IMR-90 (cell line): ENCODE data around the gene HNRNPH2. TPM values are rescaled to one million over a fixed set of nuclear protein-coding genes. Genes with fewer than 3 reads are reported as not detected.

Source experiments
- ATAC-seq: fragments of 200-7000 bp; cut with Tn5 transposase; 2 replicates; pipeline ENCODE4 v1.9.1; 2020; ENCODE audit warnings: low read depth, mild to moderate bottlenecking, moderate library complexity
- BruUV-seq: library from RNA; stranded (reverse); fragments of 400-500 nt; replicated peaks from 2 replicates; lab custom pipeline; 2021; lab: Mats Ljungman, UMichigan
- CTCF ChIA-PET: fragments of 300-600 bp; formaldehyde crosslinking; extraction: SDS; loops from one replicate; lab custom pipeline; 2021; ENCODE audit warnings: antibody characterized with exemption; lab: Yijun Ruan, JAX
- POLR2A ChIA-PET: fragments of 300-600 bp; sonication (Branson Sonifier 250); formaldehyde crosslinking; loops from one replicate; lab custom pipeline; 2022; ENCODE audit warnings: antibody characterized with exemption; ENCODE audit not compliant: unreplicated experiment; lab: Charles Lee
- DNase-seq: peaks from one replicate; pipeline ENCODE4 v3.0.0; 2013
- H2AFZ ChIP-seq: replicated peaks from 2 replicates; pipeline ENCODE3; 2013; ENCODE audit warnings: low read length, mild to moderate bottlenecking; ENCODE audit not compliant: poor library complexity
- H2AK5ac ChIP-seq: 2 replicates; pipeline ENCODE4 v1.6.1; 2013; ENCODE audit warnings: low read depth, low read length, inconsistent platforms
- H2AK9ac ChIP-seq: replicated peaks from 2 replicates; pipeline ENCODE3; 2013; ENCODE audit warnings: mild to moderate bottlenecking, low read depth, low read length, moderate library complexity; ENCODE audit not compliant: poor library complexity
- H2BK120ac ChIP-seq: 2 replicates; pipeline ENCODE4 v1.6.1; 2013; ENCODE audit warnings: low read depth, low read length, inconsistent platforms
- H2BK15ac ChIP-seq: 3 replicates; pipeline ENCODE4 v1.6.1; 2013; ENCODE audit warnings: low read depth, low read length, inconsistent platforms
- H2BK20ac ChIP-seq: 2 replicates; pipeline ENCODE4 v1.6.1; 2013; ENCODE audit warnings: low read depth, mild to moderate bottlenecking, inconsistent platforms, low read length, moderate library complexity
- H2BK5ac ChIP-seq: 2 replicates; pipeline ENCODE4 v1.6.1; 2013; ENCODE audit warnings: mild to moderate bottlenecking, low read depth, low read length, inconsistent platforms; ENCODE audit not compliant: poor library complexity, severe bottlenecking
- H3K14ac ChIP-seq: replicated peaks from 2 replicates; pipeline ENCODE4 v1.6.1; 2013; ENCODE audit warnings: low read depth, low read length, inconsistent platforms
- H3K18ac ChIP-seq: 2 replicates; pipeline ENCODE4 v1.6.1; 2013; ENCODE audit warnings: low read depth, low read length, control low read depth
- H3K23ac ChIP-seq: 2 replicates; pipeline ENCODE4 v1.6.1; 2013; ENCODE audit warnings: low read depth, low read length, inconsistent platforms
- H3K27ac ChIP-seq: 2 replicates; pipeline ENCODE4 v1.5.1; 2013; ENCODE audit warnings: mild to moderate bottlenecking, control low read depth, low read length; ENCODE audit not compliant: insufficient read depth
- H3K27me3 ChIP-seq: 2 replicates; pipeline ENCODE4 v1.6.1; 2013; ENCODE audit warnings: low read length; ENCODE audit not compliant: control insufficient read depth, insufficient read depth
- H3K36me3 ChIP-seq: 2 replicates; pipeline ENCODE4 v1.6.1; 2013; ENCODE audit warnings: low read length, mixed read lengths; ENCODE audit not compliant: control insufficient read depth, insufficient read depth
- H3K4ac ChIP-seq: 2 replicates; pipeline ENCODE4 v1.6.1; 2013; ENCODE audit warnings: low read depth, low read length, inconsistent platforms
- H3K4me1 ChIP-seq: 2 replicates; pipeline ENCODE4 v1.6.1; 2013; ENCODE audit warnings: low read length, mixed read lengths; ENCODE audit not compliant: control insufficient read depth, insufficient read depth
- H3K4me2 ChIP-seq: 2 replicates; pipeline ENCODE4 v1.6.1; 2013; ENCODE audit warnings: low read depth, mild to moderate bottlenecking, control low read depth, low read length, moderate library complexity
- H3K4me3 ChIP-seq: 2 replicates; pipeline ENCODE4 v1.5.1; 2013; ENCODE audit warnings: low read depth, mild to moderate bottlenecking, control low read depth, low read length, moderate library complexity; ENCODE audit not compliant: insufficient read depth
- H3K56ac ChIP-seq: 2 replicates; pipeline ENCODE4 v1.6.1; 2013; ENCODE audit warnings: low read length, inconsistent platforms; ENCODE audit not compliant: insufficient read depth; ENCODE audit errors: extremely low read depth
- H3K79me1 ChIP-seq, 2 experiments: 2 replicates each; pipeline ENCODE4 v1.6.1; 2013; ENCODE audit warnings: low read length in 2 of 2, inconsistent platforms in 1 of 2, low read depth in 1 of 2
- H3K9ac ChIP-seq: 2 replicates; pipeline ENCODE4 v1.6.1; 2013; ENCODE audit warnings: low read depth, low read length, control low read depth
- H3K9me1 ChIP-seq: 2 replicates; pipeline ENCODE4 v1.6.1; 2013; ENCODE audit warnings: low read length, inconsistent platforms; ENCODE audit not compliant: insufficient read depth
- H3K9me3 ChIP-seq: 2 replicates; pipeline ENCODE4 v1.6.1; 2013; ENCODE audit warnings: low read length; ENCODE audit not compliant: control insufficient read depth, insufficient read depth
- H4K20me1 ChIP-seq: 2 replicates; pipeline ENCODE4 v1.6.1; 2013; ENCODE audit warnings: low read length, inconsistent platforms; ENCODE audit not compliant: insufficient read depth
- H4K5ac ChIP-seq: 2 replicates; pipeline ENCODE4 v1.6.1; 2013; ENCODE audit warnings: mild to moderate bottlenecking, low read depth, low read length, control low read depth
- H4K8ac ChIP-seq, 2 experiments: 2 replicates each; pipeline ENCODE4 v1.6.1; 2013; ENCODE audit warnings: low read depth in 2 of 2, low read length in 2 of 2, control low read depth in 1 of 2, inconsistent platforms in 1 of 2
- H4K91ac ChIP-seq: 2 replicates; pipeline ENCODE4 v1.6.1; 2013; ENCODE audit warnings: low read depth, low read length, inconsistent platforms; ENCODE audit not compliant: insufficient read depth
- BHLHE40 ChIP-seq: fragments of 150-350 bp; IDR thresholded peaks from 2 replicates; pipeline ENCODE4 v1.6.1; 2016; ENCODE audit warnings: mild to moderate bottlenecking, low read depth, low read length
- CEBPB ChIP-seq: IDR thresholded peaks from 2 replicates; pipeline ENCODE4 v1.6.1; 2012; ENCODE audit warnings: low read depth, low read length, improper control_type of control experiment
- CHD1 ChIP-seq: IDR thresholded peaks from 2 replicates; pipeline ENCODE4 v1.6.1; 2012; ENCODE audit warnings: low read depth, low read length, improper control_type of control experiment
- CTCF ChIP-seq: conservative IDR thresholded peaks from 2 replicates; pipeline ENCODE4 v1.5.1; 2012; ENCODE audit warnings: mild to moderate bottlenecking, low read depth, low read length, improper control_type of control experiment
- ELK1 ChIP-seq: fragments of 150-350 bp; IDR thresholded peaks from 2 replicates; pipeline ENCODE4 v1.6.1; 2016; ENCODE audit warnings: low read depth, mild to moderate bottlenecking, low read length, moderate library complexity, borderline replicate concordance
- FOS ChIP-seq: fragments of 150-350 bp; IDR thresholded peaks from 2 replicates; pipeline ENCODE4 v1.6.1; 2016; ENCODE audit warnings: low read depth, low read length
- MAFK ChIP-seq: IDR thresholded peaks from 2 replicates; pipeline ENCODE4 v1.6.1; 2012; ENCODE audit warnings: low read depth, low read length, improper control_type of control experiment
- MAZ ChIP-seq: IDR thresholded peaks from 2 replicates; pipeline ENCODE4 v1.6.1; 2012; ENCODE audit warnings: low read depth, mild to moderate bottlenecking, low read length, improper control_type of control experiment, moderate library complexity, borderline replicate concordance
- MXI1 ChIP-seq: IDR thresholded peaks from 2 replicates; pipeline ENCODE4 v1.6.1; 2012; ENCODE audit warnings: low read depth, mild to moderate bottlenecking, low read length, moderate library complexity, borderline replicate concordance
- NFE2L2 ChIP-seq: fragments of 150-350 bp; IDR thresholded peaks from 2 replicates; pipeline ENCODE4 v1.6.1; 2016; ENCODE audit warnings: low read depth, mild to moderate bottlenecking, low read length
- POLR2A ChIP-seq: IDR thresholded peaks from 2 replicates; pipeline ENCODE4 v1.6.1; 2012; ENCODE audit warnings: mild to moderate bottlenecking, low read depth, low read length
- RAD21 ChIP-seq: IDR thresholded peaks from 2 replicates; pipeline ENCODE4 v1.6.1; 2012; ENCODE audit warnings: low read length, improper control_type of control experiment
- RCOR1 ChIP-seq: IDR thresholded peaks from 2 replicates; pipeline ENCODE4 v1.6.1; 2012; ENCODE audit warnings: mild to moderate bottlenecking, low read length, improper control_type of control experiment; ENCODE audit not compliant: insufficient replicate concordance
- RFX5 ChIP-seq: IDR thresholded peaks from 2 replicates; pipeline ENCODE4 v1.8.0; 2012; ENCODE audit warnings: low read depth, mild to moderate bottlenecking, low read length, moderate library complexity
- SMC3 ChIP-seq: fragments of 150-350 bp; IDR thresholded peaks from 2 replicates; pipeline ENCODE4 v1.6.1; 2016; ENCODE audit warnings: low read depth, mild to moderate bottlenecking, antibody characterized with exemption, low read length, moderate library complexity
- USF2 ChIP-seq: fragments of 150-350 bp; IDR thresholded peaks from 2 replicates; pipeline ENCODE4 v1.6.1; 2017; ENCODE audit warnings: mild to moderate bottlenecking, antibody characterized with exemption, low read length, low read depth
- WGBS, 2 experiments: methylation state at CpG; one replicate each; pipeline versions ENCODE4 v1.1.5 to v1.1.7; 2013; ENCODE audit warnings: missing lambda C conversion rate in 2 of 2; ENCODE audit not compliant: insufficient read length in 1 of 2; ENCODE audit errors: extremely low coverage in 2 of 2; 5-methylcytosine and 5-hydroxymethylcytosine counted together
- dilution Hi-C: fragments of 300-500 bp; cut with HindIII; formaldehyde crosslinking; loops from one replicate; pipeline ENCODE4 v1.14.3; 2018; ENCODE audit warnings: low sequenced_read_pairs; ENCODE audit not compliant: unreplicated experiment
- in situ Hi-C: fragments of 300-500 bp; cut with MboI; formaldehyde crosslinking; loops from 3 replicates; pipeline ENCODE4 v1.14.3; 2019; ENCODE audit warnings: low sequenced_read_pairs, inconsistent platforms, mixed read lengths
- intact Hi-C: fragments of 100-400 bp; cut with micrococcal nuclease; formaldehyde crosslinking; loops from 2 replicates; pipeline ENCODE4 v1.10.0; 2022
- polyA plus RNA-seq, 3 experiments: library from polyadenylated mRNA; depleted of rRNA; stranded (reverse); fragments of >200 nt; gene quantifications; 2 replicates each; pipeline ENCODE4 v1.2.3, GENCODE V29; 2012; ENCODE audit warnings: low replicate concordance in 1 of 3
- total RNA-seq: library from RNA; depleted of rRNA; stranded (reverse); fragments of >200 nt; gene quantifications from 2 replicates; pipeline ENCODE4 v1.2.3, GENCODE V29; 2012

HNRNPH2 gene
- total and polyA plus RNA-seq, 2 of the 4 experiments (the other 2 are of a cell fraction), result 42.8 to 54.3 TPM

- TF ChIP-seq RCOR1 (no peak), MAFK (no peak), RFX5 (no peak), MAZ (no peak), MXI1 (no peak), SMC3 (no peak), CHD1 (no peak), BHLHE40 (no peak), FOS (no peak), ELK1 (no peak), CTCF (no peak), POLR2A (no peak), USF2 (no peak), NFE2L2 (no peak), CEBPB (no peak), RAD21 (no peak)
- Histone ChIP-seq H4K91ac (no peak overlapping the region), H3K27ac (no peak overlapping the region), H3K4ac (no peak overlapping the region), H3K14ac (no peak overlapping the region), H3K56ac (no peak overlapping the region; the same call in 1 of the 2 replicates), H3K9me1 (no peaks in the 10 kb centered on the region; the same call in 1 of the 2 replicates), H3K27me3 (no peaks in the 10 kb centered on the region), H3K18ac (no peak overlapping the region), H2BK5ac (no peak overlapping the region), H3K9me3 (no peaks in the 10 kb centered on the region), H2BK20ac (no peak overlapping the region), H4K5ac (no peak overlapping the region), H3K9ac (no peak overlapping the region), H2BK120ac (no peak overlapping the region), H2AFZ (no peak overlapping the region), H2AK9ac (no peak overlapping the region), H3K23ac (no peak overlapping the region), H3K4me3 (no peak overlapping the region), H3K79me1 (no peaks in the 10 kb centered on the region), H4K20me1 (no peaks in the 10 kb centered on the region), H4K8ac (no peak overlapping the region), H2AK5ac (no peak overlapping the region), H3K4me2 (no peak overlapping the region), H3K36me3 (no peaks in the 10 kb centered on the region), H3K4me1 (no peaks in the 10 kb centered on the region), H2BK15ac (no peak overlapping the region)
- POLR2A ChIA-PET, result no interaction called here
- dilution Hi-C loops (no loop called here), intact Hi-C loops (no loop called here), in situ Hi-C loops (no loop called here)
- ATAC-seq (no peak), DNase-seq (no peak)
- CTCF ChIA-PET, result interaction anchor here (0.5 kb wide), 1 partner anchor 1274 kb away, joined by 3 read pairs; no protein-coding TSS in a partner anchor
- 0% methylated on average over 1 of the region's 2 CpGs; no CpG with 5 or more reads in 1 of the 2 experiments for WGBS, 2 experiments
- BruUV-seq, result no TSS peak
These were observed 42.1 kb downstream of the HNRNPH2 start for GRCh38 chrX:101450085-101450484.
